Measurements from ENCODE around the gene PPM1N. TPM values are rescaled to one million over a fixed set of nuclear protein-coding genes. Genes with fewer than 3 reads are reported as not detected.

The PPM1N gene
- total and polyA plus RNA-seq, 2 of the 4 experiments (the other 2 are of a cell fraction), result 0.90 to 1.6 TPM

DNA sequence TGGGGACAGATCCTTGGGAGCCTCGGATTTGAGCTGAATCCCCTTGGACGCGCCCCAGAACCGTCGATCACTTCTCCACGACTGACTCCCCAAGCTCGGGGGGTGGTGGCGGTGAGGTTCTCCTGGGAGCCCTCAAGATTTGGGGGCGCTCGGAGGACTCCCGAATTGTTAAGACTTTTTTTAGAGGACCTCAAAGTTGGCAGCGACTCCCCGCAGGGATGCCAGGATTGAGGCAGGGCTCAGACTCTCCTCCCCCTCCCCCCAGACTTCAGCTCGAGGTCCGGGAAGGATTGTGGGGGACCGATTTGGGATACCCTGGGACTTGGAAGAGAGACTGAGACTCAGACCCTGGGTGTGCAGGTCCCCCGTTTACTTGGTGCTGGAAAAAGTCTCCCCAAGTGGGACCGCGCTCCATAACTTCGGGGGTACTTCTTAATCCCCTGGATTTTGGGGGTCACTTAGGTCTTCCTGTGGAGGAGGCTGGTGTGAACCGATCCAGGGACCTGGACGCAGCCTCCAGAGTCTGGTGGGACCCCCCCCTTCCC, 9.7 kb downstream of the PPM1N start (continued):
- no peak for TF ChIP-seq CEBPB (IDR thresholded peaks at IDR 0.05; ENCODE audit: low read depth, low read length)

DNA sequence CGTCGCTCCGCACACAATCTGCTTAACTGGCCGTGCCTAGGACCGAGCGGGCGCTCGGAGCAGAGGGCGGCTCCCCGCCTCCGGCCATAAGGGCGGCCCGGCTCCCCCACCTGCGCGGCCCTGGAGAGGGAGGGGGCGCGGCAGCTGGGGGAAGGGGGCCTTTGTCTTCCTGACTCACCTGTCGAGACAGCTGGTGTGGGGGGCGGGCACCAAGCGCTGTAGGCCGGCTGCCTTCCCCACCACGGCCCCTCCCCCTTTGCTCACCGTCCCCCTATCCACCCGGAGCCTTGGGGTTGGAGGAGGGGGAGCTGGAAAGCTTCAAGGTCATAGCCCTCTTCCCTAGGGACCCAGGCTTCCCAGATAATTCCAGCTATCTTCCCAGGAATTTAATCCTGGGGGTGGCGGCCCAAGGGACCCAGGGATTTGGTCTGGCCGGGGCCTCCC, 10.2 kb downstream of the PPM1N start:
- H3K9me3 ChIP-seq (ENCODE audit: control insufficient read depth, insufficient read depth, low read length), result no peaks in the 10 kb centered on the region
- H2BK20ac ChIP-seq (ENCODE audit: low read depth, low read length), result no peak overlapping the region
- peak overlapping the region; percentile 92 for H3K4me2 ChIP-seq (ENCODE audit: low read depth, low read length)
- peak overlapping the region; percentile 88 for H4K5ac ChIP-seq (ENCODE audit: low read depth, low read length)
- H3K27me3 ChIP-seq (ENCODE audit: control insufficient read depth, insufficient read depth, low read length), result no peaks in the 10 kb centered on the region
- peak overlapping the region; percentile 84; the same call in 1 of the 2 replicates for H3K18ac ChIP-seq (ENCODE audit: low read depth, low read length)
- peak overlapping the region; percentile 99 for H3K56ac ChIP-seq (ENCODE audit: extremely low read depth, insufficient read depth, low read length)
- peak overlapping the region; percentile 91 for H2AFZ ChIP-seq (replicated peaks; ENCODE audit: low read length, poor library complexity)
- no peak for TF ChIP-seq CHD1 (IDR thresholded peaks at IDR 0.05; ENCODE audit: low read depth, low read length)
- TF ChIP-seq, protein P1, sequence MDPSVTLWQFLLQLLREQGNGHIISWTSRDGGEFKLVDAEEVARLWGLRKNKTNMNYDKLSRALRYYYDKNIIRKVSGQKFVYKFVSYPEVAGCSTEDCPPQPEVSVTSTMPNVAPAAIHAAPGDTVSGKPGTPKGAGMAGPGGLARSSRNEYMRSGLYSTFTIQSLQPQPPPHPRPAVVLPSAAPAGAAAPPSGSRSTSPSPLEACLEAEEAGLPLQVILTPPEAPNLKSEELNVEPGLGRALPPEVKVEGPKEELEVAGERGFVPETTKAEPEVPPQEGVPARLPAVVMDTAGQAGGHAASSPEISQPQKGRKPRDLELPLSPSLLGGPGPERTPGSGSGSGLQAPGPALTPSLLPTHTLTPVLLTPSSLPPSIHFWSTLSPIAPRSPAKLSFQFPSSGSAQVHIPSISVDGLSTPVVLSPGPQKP (IDR thresholded peaks at IDR 0.05; ENCODE audit: borderline replicate concordance, low read depth, low read length), result no peak
- TF ChIP-seq, protein P2, sequence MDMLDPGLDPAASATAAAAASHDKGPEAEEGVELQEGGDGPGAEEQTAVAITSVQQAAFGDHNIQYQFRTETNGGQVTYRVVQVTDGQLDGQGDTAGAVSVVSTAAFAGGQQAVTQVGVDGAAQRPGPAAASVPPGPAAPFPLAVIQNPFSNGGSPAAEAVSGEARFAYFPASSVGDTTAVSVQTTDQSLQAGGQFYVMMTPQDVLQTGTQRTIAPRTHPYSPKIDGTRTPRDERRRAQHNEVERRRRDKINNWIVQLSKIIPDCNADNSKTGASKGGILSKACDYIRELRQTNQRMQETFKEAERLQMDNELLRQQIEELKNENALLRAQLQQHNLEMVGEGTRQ (IDR thresholded peaks at IDR 0.05; ENCODE audit: low read depth, low read length), result no peak
- TF ChIP-seq, protein P3, sequence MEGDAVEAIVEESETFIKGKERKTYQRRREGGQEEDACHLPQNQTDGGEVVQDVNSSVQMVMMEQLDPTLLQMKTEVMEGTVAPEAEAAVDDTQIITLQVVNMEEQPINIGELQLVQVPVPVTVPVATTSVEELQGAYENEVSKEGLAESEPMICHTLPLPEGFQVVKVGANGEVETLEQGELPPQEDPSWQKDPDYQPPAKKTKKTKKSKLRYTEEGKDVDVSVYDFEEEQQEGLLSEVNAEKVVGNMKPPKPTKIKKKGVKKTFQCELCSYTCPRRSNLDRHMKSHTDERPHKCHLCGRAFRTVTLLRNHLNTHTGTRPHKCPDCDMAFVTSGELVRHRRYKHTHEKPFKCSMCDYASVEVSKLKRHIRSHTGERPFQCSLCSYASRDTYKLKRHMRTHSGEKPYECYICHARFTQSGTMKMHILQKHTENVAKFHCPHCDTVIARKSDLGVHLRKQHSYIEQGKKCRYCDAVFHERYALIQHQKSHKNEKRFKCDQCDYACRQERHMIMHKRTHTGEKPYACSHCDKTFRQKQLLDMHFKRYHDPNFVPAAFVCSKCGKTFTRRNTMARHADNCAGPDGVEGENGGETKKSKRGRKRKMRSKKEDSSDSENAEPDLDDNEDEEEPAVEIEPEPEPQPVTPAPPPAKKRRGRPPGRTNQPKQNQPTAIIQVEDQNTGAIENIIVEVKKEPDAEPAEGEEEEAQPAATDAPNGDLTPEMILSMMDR (conservative IDR thresholded peaks at IDR 0.05; ENCODE audit: low read depth, low read length), result no peak
- no CpG with 5 or more reads among the region's 26 CpGs for WGBS, 2 experiments (ENCODE audit: extremely low coverage in 2 of 2, insufficient read length in 1 of 2)
- peak overlapping the region; percentile 98 for H2AK5ac ChIP-seq (ENCODE audit: low read depth, low read length)
- 0 out of 2 replicates have a peak overlapping the region, but pooled peaks have one; percentile 6 for H2BK120ac ChIP-seq (ENCODE audit: low read depth, low read length)
- H3K27ac ChIP-seq (ENCODE audit: insufficient read depth, low read length), result peak overlapping the region; percentile 94
- BruUV-seq (replicated peaks), result no TSS peak
- H2AK9ac ChIP-seq (replicated peaks; ENCODE audit: low read depth, low read length, poor library complexity), result peak overlapping the region; percentile 100
- H3K9ac ChIP-seq (ENCODE audit: low read depth, low read length), result peak overlapping the region; percentile 100
- peak overlapping the region; percentile 100 for H3K14ac ChIP-seq (replicated peaks; ENCODE audit: low read depth, low read length)
- peaks cover 0 to 53% of the 10 kb centered on the region in 2 experiments; a peak in 2 of 4 replicates for H3K79me1 ChIP-seq (ENCODE audit: low read depth in 1 of 2, low read length in 2 of 2)
- ChIA-PET CTCF (no interaction called here), POLR2A (ENCODE audit: unreplicated experiment) (interaction anchor here (0.5 kb wide), 1 partner anchor 225 kb away, joined by 3 read pairs; no protein-coding TSS in a partner anchor)
- peak overlapping the region; percentile 99 for H3K23ac ChIP-seq (ENCODE audit: low read depth, low read length)
- dilution Hi-C loops (cut with HindIII; ENCODE audit: low sequenced_read_pairs, unreplicated experiment), result no loop called here
- H3K4me1 ChIP-seq (ENCODE audit: control insufficient read depth, insufficient read depth, low read length), result peaks cover 11% of the 10 kb centered on the region
- peaks cover 17% of the 10 kb centered on the region for H3K9me1 ChIP-seq (ENCODE audit: insufficient read depth, low read length)
- H2BK15ac ChIP-seq (ENCODE audit: low read depth, low read length), result peak overlapping the region; percentile 83; the same call in 1 of the 3 replicates
- peak overlapping the region; percentile 99; a peak in 3 of 4 replicates for H4K8ac ChIP-seq (ENCODE audit: low read depth in 2 of 2, low read length in 2 of 2)
- peaks cover 44% of the 10 kb centered on the region for H4K20me1 ChIP-seq (ENCODE audit: insufficient read depth, low read length)
- H3K4ac ChIP-seq (ENCODE audit: low read depth, low read length), result peak overlapping the region; percentile 96
- H2BK5ac ChIP-seq (ENCODE audit: low read depth, low read length, poor library complexity, severe bottlenecking), result peak overlapping the region; percentile 82
- in situ Hi-C loops (cut with MboI; ENCODE audit: low sequenced_read_pairs), result no loop called here
- peak overlapping the region; percentile 92 for H3K4me3 ChIP-seq (ENCODE audit: insufficient read depth, low read depth, low read length)
- no peak for DNase-seq
- peaks cover 6% of the 10 kb centered on the region for H3K36me3 ChIP-seq (ENCODE audit: control insufficient read depth, insufficient read depth, low read length)
- intact Hi-C loops (cut with micrococcal nuclease), result loop anchor here (5.0 kb wide), 2 partner anchors 134 to 184 kb away; partner anchors contain the start of genes QPCTL and SNRPD2
- peak; percentile 3 for ATAC-seq (ENCODE audit: low read depth)
- peak overlapping the region; percentile 98 for H4K91ac ChIP-seq (ENCODE audit: insufficient read depth, low read depth, low read length)
